ENCODE results near the gene MAML2.

DNA sequence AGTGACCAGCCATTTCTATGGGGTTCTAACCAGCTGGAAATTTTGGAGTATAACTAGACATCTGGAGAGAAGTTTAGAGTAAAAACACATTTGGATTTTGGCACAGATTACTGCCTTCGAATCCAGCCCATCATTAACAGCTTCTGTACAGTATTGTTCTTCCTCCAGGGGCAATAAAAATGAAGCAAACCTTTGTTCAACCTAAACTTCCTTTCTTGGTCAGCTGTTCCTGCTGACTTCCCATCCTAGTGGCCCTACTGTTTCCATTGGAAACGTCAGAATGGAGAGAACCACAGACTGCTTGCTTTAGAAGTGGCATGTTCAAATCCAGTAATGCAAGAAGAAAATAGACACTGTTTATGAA is 215.4 kb downstream of the MAML2 start:
- TF ChIP-seq, protein P1, sequence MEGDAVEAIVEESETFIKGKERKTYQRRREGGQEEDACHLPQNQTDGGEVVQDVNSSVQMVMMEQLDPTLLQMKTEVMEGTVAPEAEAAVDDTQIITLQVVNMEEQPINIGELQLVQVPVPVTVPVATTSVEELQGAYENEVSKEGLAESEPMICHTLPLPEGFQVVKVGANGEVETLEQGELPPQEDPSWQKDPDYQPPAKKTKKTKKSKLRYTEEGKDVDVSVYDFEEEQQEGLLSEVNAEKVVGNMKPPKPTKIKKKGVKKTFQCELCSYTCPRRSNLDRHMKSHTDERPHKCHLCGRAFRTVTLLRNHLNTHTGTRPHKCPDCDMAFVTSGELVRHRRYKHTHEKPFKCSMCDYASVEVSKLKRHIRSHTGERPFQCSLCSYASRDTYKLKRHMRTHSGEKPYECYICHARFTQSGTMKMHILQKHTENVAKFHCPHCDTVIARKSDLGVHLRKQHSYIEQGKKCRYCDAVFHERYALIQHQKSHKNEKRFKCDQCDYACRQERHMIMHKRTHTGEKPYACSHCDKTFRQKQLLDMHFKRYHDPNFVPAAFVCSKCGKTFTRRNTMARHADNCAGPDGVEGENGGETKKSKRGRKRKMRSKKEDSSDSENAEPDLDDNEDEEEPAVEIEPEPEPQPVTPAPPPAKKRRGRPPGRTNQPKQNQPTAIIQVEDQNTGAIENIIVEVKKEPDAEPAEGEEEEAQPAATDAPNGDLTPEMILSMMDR (IDR thresholded peaks at IDR 0.05), result no peak
- no peak for TF ChIP-seq EZH2phosphoT487 (IDR thresholded peaks at IDR 0.05)

All from neural progenitor cell (in vitro differentiated cells).